ENCODE measurements around the gene PPARGC1A. TPM values are rescaled to one million over a fixed set of nuclear protein-coding genes. Genes with fewer than 3 reads are reported as not detected.

Gene PPARGC1A, protein sequence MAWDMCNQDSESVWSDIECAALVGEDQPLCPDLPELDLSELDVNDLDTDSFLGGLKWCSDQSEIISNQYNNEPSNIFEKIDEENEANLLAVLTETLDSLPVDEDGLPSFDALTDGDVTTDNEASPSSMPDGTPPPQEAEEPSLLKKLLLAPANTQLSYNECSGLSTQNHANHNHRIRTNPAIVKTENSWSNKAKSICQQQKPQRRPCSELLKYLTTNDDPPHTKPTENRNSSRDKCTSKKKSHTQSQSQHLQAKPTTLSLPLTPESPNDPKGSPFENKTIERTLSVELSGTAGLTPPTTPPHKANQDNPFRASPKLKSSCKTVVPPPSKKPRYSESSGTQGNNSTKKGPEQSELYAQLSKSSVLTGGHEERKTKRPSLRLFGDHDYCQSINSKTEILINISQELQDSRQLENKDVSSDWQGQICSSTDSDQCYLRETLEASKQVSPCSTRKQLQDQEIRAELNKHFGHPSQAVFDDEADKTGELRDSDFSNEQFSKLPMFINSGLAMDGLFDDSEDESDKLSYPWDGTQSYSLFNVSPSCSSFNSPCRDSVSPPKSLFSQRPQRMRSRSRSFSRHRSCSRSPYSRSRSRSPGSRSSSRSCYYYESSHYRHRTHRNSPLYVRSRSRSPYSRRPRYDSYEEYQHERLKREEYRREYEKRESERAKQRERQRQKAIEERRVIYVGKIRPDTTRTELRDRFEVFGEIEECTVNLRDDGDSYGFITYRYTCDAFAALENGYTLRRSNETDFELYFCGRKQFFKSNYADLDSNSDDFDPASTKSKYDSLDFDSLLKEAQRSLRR
- total RNA-seq (2022; extraction: Qiagen RNA extraction), result 0.02 to 0.18 TPM (median 0.04 TPM) in 5 replicates

GRCh38 chr4:23889814-23890341 lies at the start of gene PPARGC1A:
Gene PPARGC1A, minus strand, starts transcription at chr4:23890047. Its CDS starts 90 bp downstream, at chr4:23889957.

